WTC11 (cell line): ENCODE measurements around the gene XPO6. TPM values are rescaled to one million over a fixed set of nuclear protein-coding genes. Genes with fewer than 3 reads are reported as not detected.

Source experiments
- ATAC-seq: fragments of 200-7000 bp; cut with Tn5 transposase; 2 replicates; pipeline ENCODE4 v1.10.0; 2021; ENCODE audit warnings: mild to moderate bottlenecking, moderate library complexity
- CTCF ChIA-PET: fragments of 300-600 bp; sonication (Branson Sonifier 250); formaldehyde crosslinking; loops from one replicate; lab custom pipeline; 2021; ENCODE audit warnings: antibody characterized with exemption; lab: Charles Lee
- POLR2A ChIA-PET: fragments of 350-600 bp; sonication (Branson Sonifier 250); formaldehyde crosslinking; loops from one replicate; lab custom pipeline; 2021; ENCODE audit warnings: antibody characterized with exemption; lab: Charles Lee
- DNase-seq: peaks from one replicate; pipeline ENCODE4 v3.0.0; 2021; ENCODE audit warnings: low spot score
- H3K27ac Mint-ChIP-seq: 2 replicates; pipeline ENCODE4 v1.8.0; 2021; ENCODE audit warnings: mixed read lengths
- H3K27me3 Mint-ChIP-seq: 2 replicates; pipeline ENCODE4 v1.8.0; 2021; ENCODE audit warnings: low read depth, mild to moderate bottlenecking, moderate library complexity, mixed read lengths
- H3K36me3 Mint-ChIP-seq: 2 replicates; pipeline ENCODE4 v1.8.0; 2021; ENCODE audit warnings: mixed read lengths
- H3K4me1 Mint-ChIP-seq: 2 replicates; pipeline ENCODE4 v1.8.0; 2022; ENCODE audit warnings: mixed read lengths
- H3K4me3 Mint-ChIP-seq: 2 replicates; pipeline ENCODE4 v1.8.0; 2021; ENCODE audit warnings: mild to moderate bottlenecking, moderate library complexity, mixed read lengths
- H3K9me3 Mint-ChIP-seq: 2 replicates; pipeline ENCODE4 v1.8.0; 2021; ENCODE audit warnings: mixed read lengths
- ATF1 ChIP-seq: sonication (generic); formaldehyde crosslinking; IDR thresholded peaks from 2 replicates; pipeline ENCODE4 v1.8.1; 2023; ENCODE audit warnings: mild to moderate bottlenecking, moderate library complexity, missing genetic modification reagents
- FOXK1 ChIP-seq: sonication (generic); formaldehyde crosslinking; IDR thresholded peaks from 2 replicates; pipeline ENCODE4 v1.8.0; 2022; ENCODE audit warnings: mild to moderate bottlenecking, moderate library complexity, missing genetic modification reagents
- GTF2I ChIP-seq: fragments of 250-450 bp; sonication (Bioruptor Pico); conservative IDR thresholded peaks from 2 replicates; pipeline ENCODE4 v1.4.0; 2021; ENCODE audit warnings: mild to moderate bottlenecking
- JAZF1 ChIP-seq: fragments of 250-450 bp; sonication (Bioruptor Pico); IDR thresholded peaks from 2 replicates; pipeline ENCODE4 v1.9.0; 2021; ENCODE audit warnings: moderate library complexity, mild to moderate bottlenecking, inconsistent platforms
- KAT7 ChIP-seq: sonication (generic); formaldehyde crosslinking; IDR thresholded peaks from 2 replicates; pipeline ENCODE4 v1.8.1; 2023; ENCODE audit warnings: missing genetic modification reagents, mild to moderate bottlenecking, borderline replicate concordance
- RELA ChIP-seq: sonication (generic); formaldehyde crosslinking; IDR thresholded peaks from 2 replicates; pipeline ENCODE4 v1.8.1; 2022; ENCODE audit warnings: missing genetic modification reagents, mild to moderate bottlenecking, borderline replicate concordance
- ZNF121 ChIP-seq: sonication (generic); formaldehyde crosslinking; IDR thresholded peaks from 2 replicates; pipeline ENCODE4 v1.8.0; 2023; ENCODE audit warnings: missing genetic modification reagents
- ZNF232 ChIP-seq: sonication (generic); formaldehyde crosslinking; IDR thresholded peaks from 2 replicates; pipeline ENCODE4 v1.8.0; 2022; ENCODE audit warnings: mild to moderate bottlenecking, missing genetic modification reagents
- ZNF396 ChIP-seq: fragments of 250-450 bp; sonication (Bioruptor Pico); IDR thresholded peaks from 2 replicates; pipeline ENCODE4 v1.8.0; 2021; ENCODE audit warnings: mild to moderate bottlenecking, moderate library complexity, borderline replicate concordance
- ZNF423 ChIP-seq: fragments of 250-450 bp; sonication (Bioruptor Pico); IDR thresholded peaks from 2 replicates; pipeline ENCODE4 v2.1.2; 2022; ENCODE audit warnings: mild to moderate bottlenecking, moderate library complexity
- total RNA-seq: library from RNA; stranded (reverse); gene quantifications from 3 replicates; pipeline ENCODE4 v1.2.3, GENCODE V29; 2021
- TF ChIP-seq, protein P1 (sequence below): sonication (generic); formaldehyde crosslinking; IDR thresholded peaks from 2 replicates; pipeline ENCODE4 v1.8.1; 2022; ENCODE audit warnings: low read depth, missing genetic modification reagents, borderline replicate concordance
- TF ChIP-seq, protein P2 (sequence below): sonication (generic); formaldehyde crosslinking; IDR thresholded peaks from 2 replicates; pipeline ENCODE4 v1.8.0; 2022; ENCODE audit warnings: mild to moderate bottlenecking, missing genetic modification reagents
- TF ChIP-seq, protein P3 (sequence below): sonication (generic); formaldehyde crosslinking; IDR thresholded peaks from 2 replicates; pipeline ENCODE4 v1.8.1; 2023; ENCODE audit warnings: mild to moderate bottlenecking, moderate library complexity, missing genetic modification reagents
- TF ChIP-seq, protein P4 (sequence below): sonication (generic); formaldehyde crosslinking; IDR thresholded peaks from 2 replicates; pipeline ENCODE4 v1.8.0; 2022; ENCODE audit warnings: mild to moderate bottlenecking, missing genetic modification reagents
- TF ChIP-seq, protein P5 (sequence below): fragments of 200-600 bp; IDR thresholded peaks from 2 replicates; pipeline ENCODE4 v1.8.0; 2022; ENCODE audit warnings: antibody characterized with exemption
- TF ChIP-seq, protein P6 (sequence below): sonication (generic); formaldehyde crosslinking; IDR thresholded peaks from 2 replicates; pipeline ENCODE4 v1.8.0; 2023; ENCODE audit warnings: missing genetic modification reagents, mild to moderate bottlenecking, borderline replicate concordance
- TF ChIP-seq, protein P7 (sequence below): sonication (generic); formaldehyde crosslinking; IDR thresholded peaks from 2 replicates; pipeline ENCODE4 v1.8.1; 2022; ENCODE audit warnings: low read depth, mild to moderate bottlenecking, moderate library complexity, missing genetic modification reagents, borderline replicate concordance

The XPO6 gene
- total RNA-seq, 1 experiment from 2014 or later: 160 TPM

DNA sequence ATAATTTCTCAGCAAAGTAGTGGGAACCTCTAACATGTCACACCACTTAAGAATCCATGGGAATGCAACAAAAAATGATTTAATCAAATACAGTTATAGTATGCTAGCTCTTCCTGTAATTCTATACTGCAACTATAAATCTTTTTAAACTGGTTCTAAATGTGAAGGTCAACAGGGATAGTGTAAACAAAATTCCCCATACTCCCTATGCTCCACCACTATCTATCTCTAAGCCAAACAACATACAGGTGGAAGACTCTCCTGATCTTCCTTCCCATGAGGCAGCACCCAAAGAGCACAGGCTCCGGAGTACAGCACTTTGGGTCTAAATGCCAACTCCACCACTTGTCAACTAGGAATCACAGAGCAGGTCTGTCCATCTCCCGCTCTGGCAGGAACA, 4.4 kb downstream of the XPO6 start:
- Mint-ChIP-seq H3K4me1 (peaks cover 16% of the 10 kb centered on the region), H3K4me3 (no peak overlapping the region), H3K27ac (no peak overlapping the region), H3K27me3 (no peaks in the 10 kb centered on the region), H3K36me3 (peaks cover 25% of the 10 kb centered on the region), H3K9me3 (no peaks in the 10 kb centered on the region)
- DNase-seq (no peak), ATAC-seq (no peak)
- no peak for TF ChIP-seq GTF2I (CRISPR knock-in tag)
- TF ChIP-seq ZNF396 (CRISPR knock-in tag): no peak
- TF ChIP-seq FOXK1: no peak
- no peak for TF ChIP-seq ZNF232 (CRISPR knock-in tag)
- TF ChIP-seq, protein P1, sequence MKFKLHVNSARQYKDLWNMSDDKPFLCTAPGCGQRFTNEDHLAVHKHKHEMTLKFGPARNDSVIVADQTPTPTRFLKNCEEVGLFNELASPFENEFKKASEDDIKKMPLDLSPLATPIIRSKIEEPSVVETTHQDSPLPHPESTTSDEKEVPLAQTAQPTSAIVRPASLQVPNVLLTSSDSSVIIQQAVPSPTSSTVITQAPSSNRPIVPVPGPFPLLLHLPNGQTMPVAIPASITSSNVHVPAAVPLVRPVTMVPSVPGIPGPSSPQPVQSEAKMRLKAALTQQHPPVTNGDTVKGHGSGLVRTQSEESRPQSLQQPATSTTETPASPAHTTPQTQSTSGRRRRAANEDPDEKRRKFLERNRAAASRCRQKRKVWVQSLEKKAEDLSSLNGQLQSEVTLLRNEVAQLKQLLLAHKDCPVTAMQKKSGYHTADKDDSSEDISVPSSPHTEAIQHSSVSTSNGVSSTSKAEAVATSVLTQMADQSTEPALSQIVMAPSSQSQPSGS (CRISPR knock-in tag): no peak
- TF ChIP-seq, protein P2, sequence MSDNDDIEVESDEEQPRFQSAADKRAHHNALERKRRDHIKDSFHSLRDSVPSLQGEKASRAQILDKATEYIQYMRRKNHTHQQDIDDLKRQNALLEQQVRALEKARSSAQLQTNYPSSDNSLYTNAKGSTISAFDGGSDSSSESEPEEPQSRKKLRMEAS (CRISPR knock-in tag): no peak
- TF ChIP-seq ATF1 (CRISPR knock-in tag): no peak
- TF ChIP-seq ZNF121 (CRISPR knock-in tag): no peak
- TF ChIP-seq, protein P3, sequence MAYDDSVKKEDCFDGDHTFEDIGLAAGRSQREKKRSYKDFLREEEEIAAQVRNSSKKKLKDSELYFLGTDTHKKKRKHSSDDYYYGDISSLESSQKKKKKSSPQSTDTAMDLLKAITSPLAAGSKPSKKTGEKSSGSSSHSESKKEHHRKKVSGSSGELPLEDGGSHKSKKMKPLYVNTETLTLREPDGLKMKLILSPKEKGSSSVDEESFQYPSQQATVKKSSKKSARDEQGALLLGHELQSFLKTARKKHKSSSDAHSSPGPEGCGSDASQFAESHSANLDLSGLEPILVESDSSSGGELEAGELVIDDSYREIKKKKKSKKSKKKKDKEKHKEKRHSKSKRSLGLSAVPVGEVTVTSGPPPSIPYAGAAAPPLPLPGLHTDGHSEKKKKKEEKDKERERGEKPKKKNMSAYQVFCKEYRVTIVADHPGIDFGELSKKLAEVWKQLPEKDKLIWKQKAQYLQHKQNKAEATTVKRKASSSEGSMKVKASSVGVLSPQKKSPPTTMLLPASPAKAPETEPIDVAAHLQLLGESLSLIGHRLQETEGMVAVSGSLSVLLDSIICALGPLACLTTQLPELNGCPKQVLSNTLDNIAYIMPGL (CRISPR knock-in tag): no peak
- TF ChIP-seq JAZF1 (CRISPR knock-in tag): no peak
- TF ChIP-seq, protein P4, sequence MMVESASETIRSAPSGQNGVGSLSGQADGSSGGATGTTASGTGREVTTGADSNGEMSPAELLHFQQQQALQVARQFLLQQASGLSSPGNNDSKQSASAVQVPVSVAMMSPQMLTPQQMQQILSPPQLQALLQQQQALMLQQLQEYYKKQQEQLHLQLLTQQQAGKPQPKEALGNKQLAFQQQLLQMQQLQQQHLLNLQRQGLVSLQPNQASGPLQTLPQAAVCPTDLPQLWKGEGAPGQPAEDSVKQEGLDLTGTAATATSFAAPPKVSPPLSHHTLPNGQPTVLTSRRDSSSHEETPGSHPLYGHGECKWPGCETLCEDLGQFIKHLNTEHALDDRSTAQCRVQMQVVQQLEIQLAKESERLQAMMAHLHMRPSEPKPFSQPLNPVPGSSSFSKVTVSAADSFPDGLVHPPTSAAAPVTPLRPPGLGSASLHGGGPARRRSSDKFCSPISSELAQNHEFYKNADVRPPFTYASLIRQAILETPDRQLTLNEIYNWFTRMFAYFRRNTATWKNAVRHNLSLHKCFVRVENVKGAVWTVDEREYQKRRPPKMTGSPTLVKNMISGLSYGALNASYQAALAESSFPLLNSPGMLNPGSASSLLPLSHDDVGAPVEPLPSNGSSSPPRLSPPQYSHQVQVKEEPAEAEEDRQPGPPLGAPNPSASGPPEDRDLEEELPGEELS (CRISPR knock-in tag): no peak
- TF ChIP-seq, protein P5, sequence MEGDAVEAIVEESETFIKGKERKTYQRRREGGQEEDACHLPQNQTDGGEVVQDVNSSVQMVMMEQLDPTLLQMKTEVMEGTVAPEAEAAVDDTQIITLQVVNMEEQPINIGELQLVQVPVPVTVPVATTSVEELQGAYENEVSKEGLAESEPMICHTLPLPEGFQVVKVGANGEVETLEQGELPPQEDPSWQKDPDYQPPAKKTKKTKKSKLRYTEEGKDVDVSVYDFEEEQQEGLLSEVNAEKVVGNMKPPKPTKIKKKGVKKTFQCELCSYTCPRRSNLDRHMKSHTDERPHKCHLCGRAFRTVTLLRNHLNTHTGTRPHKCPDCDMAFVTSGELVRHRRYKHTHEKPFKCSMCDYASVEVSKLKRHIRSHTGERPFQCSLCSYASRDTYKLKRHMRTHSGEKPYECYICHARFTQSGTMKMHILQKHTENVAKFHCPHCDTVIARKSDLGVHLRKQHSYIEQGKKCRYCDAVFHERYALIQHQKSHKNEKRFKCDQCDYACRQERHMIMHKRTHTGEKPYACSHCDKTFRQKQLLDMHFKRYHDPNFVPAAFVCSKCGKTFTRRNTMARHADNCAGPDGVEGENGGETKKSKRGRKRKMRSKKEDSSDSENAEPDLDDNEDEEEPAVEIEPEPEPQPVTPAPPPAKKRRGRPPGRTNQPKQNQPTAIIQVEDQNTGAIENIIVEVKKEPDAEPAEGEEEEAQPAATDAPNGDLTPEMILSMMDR: no peak
- ChIA-PET CTCF (no interaction called here), POLR2A (no interaction called here)

DNA sequence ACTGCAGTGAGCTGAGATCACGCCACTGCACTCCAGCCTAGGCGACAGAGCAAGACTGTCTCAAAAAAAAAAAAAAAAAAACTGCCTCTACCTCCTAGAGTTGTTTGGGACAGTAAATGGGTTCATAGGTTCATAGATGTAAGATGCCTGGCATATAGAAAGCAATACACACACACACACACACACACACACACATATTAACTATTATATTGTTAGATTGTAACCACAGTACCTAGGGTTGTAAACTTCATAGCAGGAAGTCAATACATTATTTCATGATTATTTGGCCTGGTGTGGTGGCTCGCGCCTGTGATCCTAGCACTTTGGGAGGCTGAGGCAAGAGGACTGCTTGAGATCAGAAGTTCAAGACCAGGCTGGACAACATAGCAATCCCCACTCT, 5.8 kb downstream of the XPO6 start:
- ATAC-seq (no peak), DNase-seq (no peak)
- POLR2A ChIA-PET: no interaction called here
- H3K27ac Mint-ChIP-seq: no peak overlapping the region
- CTCF ChIA-PET: no interaction called here
- H3K27me3 Mint-ChIP-seq: no peaks in the 10 kb centered on the region
- H3K4me3 Mint-ChIP-seq: no peak overlapping the region
- H3K9me3 Mint-ChIP-seq: no peaks in the 10 kb centered on the region
- peaks cover 31% of the 10 kb centered on the region for H3K36me3 Mint-ChIP-seq
- peaks cover 13% of the 10 kb centered on the region for H3K4me1 Mint-ChIP-seq
- TF ChIP-seq, protein P6, sequence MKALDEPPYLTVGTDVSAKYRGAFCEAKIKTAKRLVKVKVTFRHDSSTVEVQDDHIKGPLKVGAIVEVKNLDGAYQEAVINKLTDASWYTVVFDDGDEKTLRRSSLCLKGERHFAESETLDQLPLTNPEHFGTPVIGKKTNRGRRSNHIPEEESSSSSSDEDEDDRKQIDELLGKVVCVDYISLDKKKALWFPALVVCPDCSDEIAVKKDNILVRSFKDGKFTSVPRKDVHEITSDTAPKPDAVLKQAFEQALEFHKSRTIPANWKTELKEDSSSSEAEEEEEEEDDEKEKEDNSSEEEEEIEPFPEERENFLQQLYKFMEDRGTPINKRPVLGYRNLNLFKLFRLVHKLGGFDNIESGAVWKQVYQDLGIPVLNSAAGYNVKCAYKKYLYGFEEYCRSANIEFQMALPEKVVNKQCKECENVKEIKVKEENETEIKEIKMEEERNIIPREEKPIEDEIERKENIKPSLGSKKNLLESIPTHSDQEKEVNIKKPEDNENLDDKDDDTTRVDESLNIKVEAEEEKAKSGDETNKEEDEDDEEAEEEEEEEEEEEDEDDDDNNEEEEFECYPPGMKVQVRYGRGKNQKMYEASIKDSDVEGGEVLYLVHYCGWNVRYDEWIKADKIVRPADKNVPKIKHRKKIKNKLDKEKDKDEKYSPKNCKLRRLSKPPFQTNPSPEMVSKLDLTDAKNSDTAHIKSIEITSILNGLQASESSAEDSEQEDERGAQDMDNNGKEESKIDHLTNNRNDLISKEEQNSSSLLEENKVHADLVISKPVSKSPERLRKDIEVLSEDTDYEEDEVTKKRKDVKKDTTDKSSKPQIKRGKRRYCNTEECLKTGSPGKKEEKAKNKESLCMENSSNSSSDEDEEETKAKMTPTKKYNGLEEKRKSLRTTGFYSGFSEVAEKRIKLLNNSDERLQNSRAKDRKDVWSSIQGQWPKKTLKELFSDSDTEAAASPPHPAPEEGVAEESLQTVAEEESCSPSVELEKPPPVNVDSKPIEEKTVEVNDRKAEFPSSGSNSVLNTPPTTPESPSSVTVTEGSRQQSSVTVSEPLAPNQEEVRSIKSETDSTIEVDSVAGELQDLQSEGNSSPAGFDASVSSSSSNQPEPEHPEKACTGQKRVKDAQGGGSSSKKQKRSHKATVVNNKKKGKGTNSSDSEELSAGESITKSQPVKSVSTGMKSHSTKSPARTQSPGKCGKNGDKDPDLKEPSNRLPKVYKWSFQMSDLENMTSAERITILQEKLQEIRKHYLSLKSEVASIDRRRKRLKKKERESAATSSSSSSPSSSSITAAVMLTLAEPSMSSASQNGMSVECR: no peak
- TF ChIP-seq ZNF423 (no peak), RELA (CRISPR knock-in tag) (no peak), KAT7 (CRISPR knock-in tag) (no peak)
- TF ChIP-seq, protein P4 (CRISPR knock-in tag): no peak
- TF ChIP-seq, protein P7, sequence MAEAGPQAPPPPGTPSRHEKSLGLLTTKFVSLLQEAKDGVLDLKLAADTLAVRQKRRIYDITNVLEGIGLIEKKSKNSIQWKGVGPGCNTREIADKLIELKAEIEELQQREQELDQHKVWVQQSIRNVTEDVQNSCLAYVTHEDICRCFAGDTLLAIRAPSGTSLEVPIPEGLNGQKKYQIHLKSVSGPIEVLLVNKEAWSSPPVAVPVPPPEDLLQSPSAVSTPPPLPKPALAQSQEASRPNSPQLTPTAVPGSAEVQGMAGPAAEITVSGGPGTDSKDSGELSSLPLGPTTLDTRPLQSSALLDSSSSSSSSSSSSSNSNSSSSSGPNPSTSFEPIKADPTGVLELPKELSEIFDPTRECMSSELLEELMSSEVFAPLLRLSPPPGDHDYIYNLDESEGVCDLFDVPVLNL (CRISPR knock-in tag): no peak
- TF ChIP-seq, protein P1 (CRISPR knock-in tag): no peak
